IPS DF 6.9 (cell line): ENCODE data around the gene CUL5.
"Not testable (repeated sequence)": the region's sequence is repeated elsewhere in the genome, so short reads cannot be mapped to it uniquely, and the experiment has no call there.

Source experiments
- DNase-seq: peaks from one replicate; pipeline ENCODE4 v3.0.0-alpha.2; 2013; ENCODE audit warnings: low read depth, low spot score
- H3K27ac ChIP-seq: one replicate; pipeline ENCODE4 v1.5.1; 2013; ENCODE audit warnings: low read length, control low read depth
- H3K27me3 ChIP-seq: 2 replicates; pipeline ENCODE4 v1.6.1; 2013; ENCODE audit warnings: mild to moderate bottlenecking, low read length; ENCODE audit not compliant: control insufficient read depth, insufficient read depth
- H3K36me3 ChIP-seq: 2 replicates; pipeline ENCODE4 v1.6.1; 2013; ENCODE audit warnings: low read length; ENCODE audit not compliant: control insufficient read depth, insufficient read depth
- H3K4me1 ChIP-seq: 2 replicates; pipeline ENCODE4 v1.6.1; 2013; ENCODE audit warnings: low read length; ENCODE audit not compliant: control insufficient read depth, insufficient read depth
- H3K4me3 ChIP-seq: 2 replicates; pipeline ENCODE4 v1.5.1; 2013; ENCODE audit warnings: mild to moderate bottlenecking, low read length
- H3K9me3 ChIP-seq: 2 replicates; pipeline ENCODE4 v1.6.1; 2013; ENCODE audit warnings: low read length, inconsistent platforms; ENCODE audit not compliant: control insufficient read depth, insufficient read depth
- WGBS: extraction: QIAGEN DNeasy Blood & Tissue Kit; methylation state at CpG from one replicate; pipeline ENCODE4 v1.1.7; 2013; ENCODE audit warnings: mixed read lengths, missing lambda C conversion rate; ENCODE audit not compliant: insufficient read length, insufficient coverage; 5-methylcytosine and 5-hydroxymethylcytosine counted together

Gene CUL5

GRCh38 chr11:108112057-108112456 is 103.4 kb downstream of the CUL5 start:
- DNase-seq, result no peak
- no peaks in the 10 kb centered on the region for H3K9me3 ChIP-seq
- H3K4me3 ChIP-seq, result no peak overlapping the region
- no peak overlapping the region for H3K27ac ChIP-seq
- H3K4me1 ChIP-seq, result peaks cover 3% of the 10 kb centered on the region; the same call in 1 of the 2 replicates
- H3K27me3 ChIP-seq, result no peaks in the 10 kb centered on the region
- no peaks in the 10 kb centered on the region for H3K36me3 ChIP-seq
- WGBS, result no CpG with 5 or more reads among the region's 2 CpGs

- no peaks in the 10 kb centered on the region for H3K27me3 ChIP-seq
- no peak for DNase-seq
- H3K4me1 ChIP-seq, result peaks cover 3% of the 10 kb centered on the region; the same call in 1 of the 2 replicates
- no CpG with 5 or more reads among the region's 5 CpGs for WGBS
- no peaks in the 10 kb centered on the region for H3K9me3 ChIP-seq
- H3K4me3 ChIP-seq, result no peak overlapping the region
- H3K36me3 ChIP-seq, result no peaks in the 10 kb centered on the region
- no peak overlapping the region for H3K27ac ChIP-seq
These were observed 106.9 kb downstream of the CUL5 start for GRCh38 chr11:108115500-108116140.

- Histone ChIP-seq H3K9me3 (no peaks in the 10 kb centered on the region), H3K4me3 (no peak overlapping the region), H3K36me3 (no peaks in the 10 kb centered on the region), H3K4me1 (peaks cover 4% of the 10 kb centered on the region; the same call in 1 of the 2 replicates), H3K27me3 (no peaks in the 10 kb centered on the region), H3K27ac (no peak overlapping the region)
- no peak for DNase-seq
These were observed 109.2 kb downstream of the CUL5 start for GRCh38 chr11:108117746-108118371.

- peak overlapping the region; percentile 20; the same call in 1 of the 2 replicates for H3K4me3 ChIP-seq
- H3K9me3 ChIP-seq, H3K27ac ChIP-seq, DNase-seq, H3K27me3 ChIP-seq, H3K36me3 ChIP-seq, H3K4me1 ChIP-seq: not testable (repeated sequence)
- WGBS, result no CpG with 5 or more reads among the region's 7 CpGs
These were observed 112.2 kb downstream of the CUL5 start for GRCh38 chr11:108120936-108121273.

- Histone ChIP-seq H3K27ac (no peak within 1 kb of the TSS), H3K27me3 (no peaks in the 10 kb centered on the region), H3K9me3 (no peaks in the 10 kb centered on the region), H3K4me3 (peak within 1 kb of the TSS; percentile 91), H3K4me1 (peaks cover 2% of the 10 kb centered on the region; the same call in 1 of the 2 replicates), H3K36me3 (no peaks in the 10 kb centered on the region)
- peak; percentile 84 for DNase-seq
- WGBS, result no CpG with 5 or more reads among the region's 73 CpGs
These were observed 112.8 kb downstream of the CUL5 start, which contains the start of gene ACAT1 for GRCh38 chr11:108121274-108122155. ACAT1 (plus strand) TSS chr11:108121567; CDS start chr11:108121607, 40 bp downstream.

- H3K36me3 ChIP-seq, result no peaks in the 10 kb centered on the region
- no peaks in the 10 kb centered on the region for H3K9me3 ChIP-seq
- no peak overlapping the region for H3K27ac ChIP-seq
- WGBS, result no CpG with 5 or more reads among the region's 9 CpGs
- no peak for DNase-seq
- no peaks in the 10 kb centered on the region for H3K27me3 ChIP-seq
- H3K4me1 ChIP-seq, result peaks cover 2% of the 10 kb centered on the region; the same call in 1 of the 2 replicates
- H3K4me3 ChIP-seq, result no peak overlapping the region; the same call in 1 of the 2 replicates
These were observed 113.5 kb downstream of the CUL5 start for GRCh38 chr11:108122166-108122628.

- H3K36me3 ChIP-seq, result no peaks in the 10 kb centered on the region; the same call in 1 of the 2 replicates
- H3K27ac ChIP-seq, result no peak overlapping the region
- DNase-seq, result no peak
- H3K4me1 ChIP-seq, result peaks cover 2% of the 10 kb centered on the region; the same call in 1 of the 2 replicates
- no peaks in the 10 kb centered on the region for H3K9me3 ChIP-seq
- no peaks in the 10 kb centered on the region for H3K27me3 ChIP-seq
- H3K4me3 ChIP-seq, result no peak overlapping the region
- WGBS, result no CpG with 5 or more reads among the region's 5 CpGs
These were observed 116.4 kb downstream of the CUL5 start for GRCh38 chr11:108125096-108125495.

GRCh38 chr11:108128772-108129171 is 120.1 kb downstream of the CUL5 start:
- no peaks in the 10 kb centered on the region; the same call in 1 of the 2 replicates for H3K36me3 ChIP-seq
- WGBS, result no CpG with 5 or more reads among the region's 2 CpGs

GRCh38 chr11:108131993-108132392 is 123.3 kb downstream of the CUL5 start:
- Histone ChIP-seq H3K9me3 (no peaks in the 10 kb centered on the region), H3K4me3 (no peak overlapping the region), H3K36me3 (no peaks in the 10 kb centered on the region; the same call in 1 of the 2 replicates), H3K4me1 (no peaks in the 10 kb centered on the region), H3K27ac (no peak overlapping the region), H3K27me3 (no peaks in the 10 kb centered on the region)
- DNase-seq, result no peak
- no CpG with 5 or more reads among the region's 1 CpG for WGBS

More at GRCh38 chr11:108128772-108129171, 120.1 kb downstream of the CUL5 start:
- Histone ChIP-seq H3K27me3 (no peaks in the 10 kb centered on the region), H3K9me3 (no peaks in the 10 kb centered on the region), H3K4me1 (no peaks in the 10 kb centered on the region), H3K4me3 (no peak overlapping the region), H3K27ac (no peak overlapping the region)
- DNase-seq, result no peak

- H3K4me3 ChIP-seq, H3K9me3 ChIP-seq, H3K27me3 ChIP-seq, H3K4me1 ChIP-seq, H3K36me3 ChIP-seq, DNase-seq, H3K27ac ChIP-seq: not testable (repeated sequence)
- WGBS, result no CpG with 5 or more reads among the region's 2 CpGs
These were observed 124.4 kb downstream of the CUL5 start for GRCh38 chr11:108132993-108133538.
